ENCODE measurements around the gene LIPN.

Gene LIPN

DNA sequence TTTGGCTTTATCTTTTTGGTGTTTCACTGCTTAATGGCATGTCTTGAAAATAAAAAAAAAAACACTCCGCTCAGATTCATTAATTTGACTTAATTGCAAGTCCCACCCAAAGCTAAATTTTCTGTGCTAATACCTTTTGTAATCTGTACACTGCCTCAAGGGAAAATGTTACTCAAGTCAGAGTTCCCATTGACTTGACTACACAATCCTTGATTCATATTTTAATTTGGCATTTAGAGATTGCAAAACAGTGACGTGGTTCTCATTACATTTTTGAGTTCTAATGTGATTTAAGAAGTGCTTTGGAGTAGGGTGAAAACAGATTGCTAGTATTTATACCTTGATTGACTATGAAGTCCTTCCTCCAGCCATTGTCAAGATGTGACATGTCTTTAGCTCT is 21.4 kb downstream of the LIPN start:
- peaks cover 22% of the 10 kb centered on the region for H3K36me3 ChIP-seq (replicated peaks; ENCODE audit: low read depth, low read length)
- no peak overlapping the region for H3K4me2 ChIP-seq (ENCODE audit: low read length)
- H4K20me1 ChIP-seq (ENCODE audit: insufficient read depth, low read length): no peaks in the 10 kb centered on the region
- no peak overlapping the region for H3K4me3 ChIP-seq (ENCODE audit: low read length)
- H3K27ac ChIP-seq (ENCODE audit: low read length): no peak overlapping the region
- H2AFZ ChIP-seq (ENCODE audit: low read depth, low read length): no peak overlapping the region
- peaks cover 6% of the 10 kb centered on the region for H3K4me1 ChIP-seq (ENCODE audit: low read length)
- no peaks in the 10 kb centered on the region for H3K27me3 ChIP-seq (ENCODE audit: low read depth, low read length)
- no peak overlapping the region for H3K9ac ChIP-seq (ENCODE audit: low read length)
- no peak for TF ChIP-seq EZH2phosphoT487 (IDR thresholded peaks at IDR 0.05; ENCODE audit: low read depth)
- TF ChIP-seq, protein P1, sequence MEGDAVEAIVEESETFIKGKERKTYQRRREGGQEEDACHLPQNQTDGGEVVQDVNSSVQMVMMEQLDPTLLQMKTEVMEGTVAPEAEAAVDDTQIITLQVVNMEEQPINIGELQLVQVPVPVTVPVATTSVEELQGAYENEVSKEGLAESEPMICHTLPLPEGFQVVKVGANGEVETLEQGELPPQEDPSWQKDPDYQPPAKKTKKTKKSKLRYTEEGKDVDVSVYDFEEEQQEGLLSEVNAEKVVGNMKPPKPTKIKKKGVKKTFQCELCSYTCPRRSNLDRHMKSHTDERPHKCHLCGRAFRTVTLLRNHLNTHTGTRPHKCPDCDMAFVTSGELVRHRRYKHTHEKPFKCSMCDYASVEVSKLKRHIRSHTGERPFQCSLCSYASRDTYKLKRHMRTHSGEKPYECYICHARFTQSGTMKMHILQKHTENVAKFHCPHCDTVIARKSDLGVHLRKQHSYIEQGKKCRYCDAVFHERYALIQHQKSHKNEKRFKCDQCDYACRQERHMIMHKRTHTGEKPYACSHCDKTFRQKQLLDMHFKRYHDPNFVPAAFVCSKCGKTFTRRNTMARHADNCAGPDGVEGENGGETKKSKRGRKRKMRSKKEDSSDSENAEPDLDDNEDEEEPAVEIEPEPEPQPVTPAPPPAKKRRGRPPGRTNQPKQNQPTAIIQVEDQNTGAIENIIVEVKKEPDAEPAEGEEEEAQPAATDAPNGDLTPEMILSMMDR (IDR thresholded peaks at IDR 0.05; ENCODE audit: low read depth, low read length): no peak
- H3K79me2 ChIP-seq (ENCODE audit: low read length): no peaks in the 10 kb centered on the region
- no peaks in the 10 kb centered on the region for H3K9me3 ChIP-seq (ENCODE audit: insufficient read depth, low read length)

DNA sequence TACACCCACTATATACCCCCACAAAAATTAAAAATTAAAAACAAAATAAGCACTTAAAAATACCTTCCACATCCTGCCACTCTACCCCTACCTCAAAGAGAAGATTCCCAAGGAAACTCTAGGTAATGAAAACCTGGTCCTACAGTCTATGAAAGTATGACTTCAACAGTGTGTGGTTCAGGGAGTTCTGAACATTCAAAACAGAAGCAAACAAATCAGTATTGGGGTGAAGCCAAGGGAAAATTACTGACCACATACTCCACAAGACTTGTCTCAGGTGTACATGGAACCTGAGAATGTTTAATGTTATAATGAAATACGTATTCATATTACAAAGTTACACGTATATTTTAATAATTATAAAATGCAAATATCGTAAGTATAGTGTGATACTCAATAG is 22.4 kb downstream of the LIPN start:
- TF ChIP-seq, protein P1 (IDR thresholded peaks at IDR 0.05; ENCODE audit: low read depth, low read length): no peak
- TF ChIP-seq EZH2phosphoT487 (IDR thresholded peaks at IDR 0.05; ENCODE audit: low read depth): no peak
- Histone ChIP-seq H3K4me2 (ENCODE audit: low read length) (no peak overlapping the region), H4K20me1 (ENCODE audit: insufficient read depth, low read length) (no peaks in the 10 kb centered on the region), H3K9ac (ENCODE audit: low read length) (no peak overlapping the region), H3K4me1 (ENCODE audit: low read length) (peaks cover 6% of the 10 kb centered on the region), H3K27me3 (ENCODE audit: low read depth, low read length) (no peaks in the 10 kb centered on the region), H3K79me2 (ENCODE audit: low read length) (no peaks in the 10 kb centered on the region), H2AFZ (ENCODE audit: low read depth, low read length) (no peak overlapping the region), H3K9me3 (ENCODE audit: insufficient read depth, low read length) (no peaks in the 10 kb centered on the region), H3K36me3 (replicated peaks; ENCODE audit: low read depth, low read length) (peaks cover 17% of the 10 kb centered on the region), H3K4me3 (ENCODE audit: low read length) (no peak overlapping the region), H3K27ac (ENCODE audit: low read length) (no peak overlapping the region)

DNA sequence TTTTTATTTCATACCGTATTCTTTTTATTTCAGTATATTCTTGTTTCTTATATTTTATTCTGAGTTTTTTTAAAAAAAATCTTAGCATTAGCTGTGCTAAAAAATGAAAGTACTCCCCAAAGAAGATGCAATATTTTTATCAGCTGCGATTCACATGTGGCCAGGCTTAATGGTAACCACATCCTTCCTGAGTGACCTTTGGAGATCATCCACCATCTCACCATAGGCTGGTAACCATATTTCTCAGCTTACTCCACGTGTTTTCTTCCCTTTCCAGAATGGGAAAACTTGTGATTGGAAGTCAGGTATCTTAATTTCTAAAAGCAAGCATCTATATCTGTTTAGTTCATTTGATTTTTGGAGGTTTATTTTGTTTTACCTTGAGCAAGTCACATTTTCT is 23.9 kb downstream of the LIPN start:
- no peak overlapping the region for H3K4me3 ChIP-seq (ENCODE audit: low read length)
- no peak overlapping the region for H2AFZ ChIP-seq (ENCODE audit: low read depth, low read length)
- H3K9me3 ChIP-seq (ENCODE audit: insufficient read depth, low read length): no peaks in the 10 kb centered on the region
- H3K79me2 ChIP-seq (ENCODE audit: low read length): no peaks in the 10 kb centered on the region
- H3K27ac ChIP-seq (ENCODE audit: low read length): no peak overlapping the region
- peaks cover 4% of the 10 kb centered on the region for H3K36me3 ChIP-seq (replicated peaks; ENCODE audit: low read depth, low read length)
- H4K20me1 ChIP-seq (ENCODE audit: insufficient read depth, low read length): no peaks in the 10 kb centered on the region
- no peak overlapping the region for H3K9ac ChIP-seq (ENCODE audit: low read length)
- no peak overlapping the region for H3K4me2 ChIP-seq (ENCODE audit: low read length)
- TF ChIP-seq EZH2phosphoT487 (IDR thresholded peaks at IDR 0.05; ENCODE audit: low read depth): no peak
- TF ChIP-seq, protein P1 (IDR thresholded peaks at IDR 0.05; ENCODE audit: low read depth, low read length): no peak
- H3K4me1 ChIP-seq (ENCODE audit: low read length): peaks cover 13% of the 10 kb centered on the region
- no peaks in the 10 kb centered on the region for H3K27me3 ChIP-seq (ENCODE audit: low read depth, low read length)

DNA sequence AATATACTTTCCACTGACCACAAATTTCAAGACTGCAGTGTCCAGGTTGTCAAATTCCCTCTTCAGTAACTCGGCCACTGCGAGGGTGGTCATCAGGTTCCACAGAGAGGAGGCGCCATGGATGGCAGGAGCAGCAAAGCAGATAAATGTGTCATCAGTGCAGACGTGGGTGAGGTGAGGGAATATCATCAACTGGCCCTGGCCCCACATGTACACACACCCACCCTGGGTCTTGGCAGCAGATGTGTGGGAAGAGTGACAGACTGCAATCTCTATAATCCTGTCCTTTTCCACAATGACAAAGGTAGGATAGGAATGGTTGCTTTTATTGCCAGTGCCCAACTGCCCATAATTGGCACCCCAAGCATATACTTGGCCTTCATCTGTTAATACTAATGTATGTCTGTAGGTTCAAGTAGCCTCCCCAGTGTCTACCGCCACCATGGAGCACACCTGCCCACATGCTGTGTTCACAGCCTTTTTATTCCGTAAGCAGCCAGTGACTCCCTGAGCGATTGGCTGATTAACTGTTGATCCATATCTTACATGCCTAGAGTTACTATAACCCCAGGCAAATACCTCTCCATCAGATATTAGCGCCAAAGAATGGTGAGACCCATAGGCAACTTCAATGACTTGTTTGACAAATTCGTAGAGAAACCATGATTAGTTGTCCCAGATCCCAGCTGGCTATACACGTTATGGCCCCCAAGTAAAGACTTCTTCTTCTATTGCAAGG is 26.4 kb downstream of the LIPN start:
- Histone ChIP-seq H3K36me3 (replicated peaks; ENCODE audit: low read depth, low read length) (no peaks in the 10 kb centered on the region), H3K4me1 (ENCODE audit: low read length) (peaks cover 13% of the 10 kb centered on the region), H3K4me2 (ENCODE audit: low read length) (no peak overlapping the region)

More for the DNA sequence above, 26.4 kb downstream of the LIPN start:
- no peak overlapping the region for H3K9ac ChIP-seq (ENCODE audit: low read length)
- no peak overlapping the region for H3K4me3 ChIP-seq (ENCODE audit: low read length)
- no peak overlapping the region for H2AFZ ChIP-seq (ENCODE audit: low read depth, low read length)
- TF ChIP-seq EZH2phosphoT487 (IDR thresholded peaks at IDR 0.05; ENCODE audit: low read depth): no peak
- H4K20me1 ChIP-seq (ENCODE audit: insufficient read depth, low read length): no peaks in the 10 kb centered on the region
- H3K9me3 ChIP-seq (ENCODE audit: insufficient read depth, low read length): no peaks in the 10 kb centered on the region
- no peaks in the 10 kb centered on the region for H3K27me3 ChIP-seq (ENCODE audit: low read depth, low read length)
- no peaks in the 10 kb centered on the region for H3K79me2 ChIP-seq (ENCODE audit: low read length)
- no peak overlapping the region for H3K27ac ChIP-seq (ENCODE audit: low read length)

All from OCI-LY3 (cell line).